ENCODE measurements around the gene SERPINA10.
"Not testable (repeated sequence)": the region's sequence is repeated elsewhere in the genome, so short reads cannot be mapped to it uniquely, and the experiment has no call there.

Gene SERPINA10

GRCh38 chr14:94313991-94314655 is 21.1 kb upstream of the SERPINA10 start:
- no peak for DNase-seq

GRCh38 chr14:94312481-94313246 is 19.6 kb upstream of the SERPINA10 start:
- DNase-seq: no peak

GRCh38 chr14:94310248-94310647 is 17.2 kb upstream of the SERPINA10 start:
- no peak for DNase-seq

GRCh38 chr14:94309721-94310120 is 16.7 kb upstream of the SERPINA10 start:
- DNase-seq: no peak

DNA sequence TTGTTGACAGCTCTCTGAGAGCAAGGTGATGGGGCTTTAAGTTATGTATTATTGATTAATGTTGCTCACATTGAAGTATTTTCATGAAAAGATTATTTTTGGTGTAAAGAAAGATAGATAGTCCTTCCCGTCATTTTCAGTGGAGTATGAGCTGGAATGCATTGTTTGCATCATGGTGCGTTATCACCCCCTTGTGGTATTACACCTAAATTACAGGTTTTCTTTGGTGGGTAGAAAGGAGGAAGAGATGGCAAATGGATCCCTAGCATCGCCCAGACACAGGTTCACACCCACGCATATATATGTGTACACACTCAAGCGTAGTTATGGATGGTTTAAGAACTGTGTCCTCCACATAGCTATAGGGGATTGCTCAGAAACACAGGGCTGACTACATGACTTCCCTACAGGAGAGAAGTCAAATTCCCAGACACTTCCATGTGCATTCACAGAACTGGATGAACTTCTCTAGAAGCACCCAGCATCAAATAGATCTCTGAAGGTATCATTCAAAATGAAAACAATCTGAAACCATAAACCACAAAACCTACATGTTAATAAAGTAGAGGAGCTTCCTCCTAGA is 14.4 kb upstream of the SERPINA10 start:
- peak in 1 of 2 experiments; percentile 29 for DNase-seq

DNA sequence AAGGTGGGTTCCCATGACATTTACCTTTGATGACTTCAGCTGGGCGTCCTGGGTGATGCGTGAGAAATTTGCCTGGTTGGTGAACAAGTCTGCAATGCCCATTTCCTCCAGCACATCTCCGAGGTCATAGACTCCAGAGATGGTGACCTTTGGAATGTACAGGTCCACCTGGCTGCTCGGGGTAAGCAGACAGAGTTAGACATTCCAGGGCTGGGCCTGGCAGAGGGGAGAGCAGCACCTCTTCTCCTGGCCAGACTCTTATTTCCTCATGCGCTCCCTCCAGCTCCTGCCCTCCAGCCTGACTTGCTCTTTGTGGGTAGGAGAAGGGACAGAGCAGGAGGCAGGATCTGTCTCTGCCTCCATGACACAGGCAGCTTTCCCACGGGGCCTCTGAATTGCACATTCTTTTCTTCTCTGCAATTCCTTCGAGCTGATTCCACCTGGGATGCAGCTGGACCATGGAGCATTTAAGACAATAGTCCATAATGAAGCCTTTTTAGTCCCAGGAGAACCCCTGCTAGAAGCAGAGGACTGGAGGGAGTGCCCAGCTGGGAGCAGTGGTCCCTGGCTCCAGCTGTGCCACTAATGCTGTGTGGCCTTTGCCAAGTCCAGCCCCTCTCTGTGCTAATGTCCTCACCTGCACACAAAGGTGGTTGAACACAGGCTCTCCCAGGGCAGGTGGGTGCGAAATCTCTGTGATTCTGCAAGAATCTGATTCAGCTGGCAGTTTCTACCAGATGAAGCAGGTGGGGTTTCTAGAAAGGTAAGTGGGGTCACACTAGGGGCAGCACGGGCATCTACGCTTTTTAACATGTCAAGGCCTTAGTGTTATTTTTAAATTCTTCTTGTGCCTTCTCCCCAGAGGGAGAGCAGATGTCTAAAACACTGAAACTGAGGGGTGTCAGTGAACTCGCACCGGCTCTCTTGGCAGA is 13.2 kb upstream of the SERPINA10 start:
- no peak for DNase-seq

- no peak for DNase-seq
These were observed 12.6 kb upstream of the SERPINA10 start for GRCh38 chr14:94305620-94306019.

DNA sequence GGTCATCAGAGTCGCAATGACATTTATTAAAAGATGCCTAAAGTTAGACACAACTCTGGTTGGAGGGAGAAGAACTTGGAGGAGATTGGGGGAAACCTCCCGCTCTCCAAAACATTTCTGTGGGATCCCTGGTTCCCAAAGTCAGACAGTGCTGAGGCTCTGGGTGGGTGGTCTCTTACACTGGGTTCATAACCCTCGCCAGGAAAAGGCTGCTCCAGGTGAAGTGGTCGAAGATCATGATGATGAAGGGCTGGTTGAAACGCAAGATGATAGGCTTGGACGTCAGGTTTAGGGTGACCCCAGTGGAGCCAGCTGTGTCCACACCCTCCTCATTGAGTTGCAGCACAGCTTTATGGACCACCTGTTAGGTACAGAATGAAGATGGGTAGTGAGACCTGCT is 11.2 kb upstream of the SERPINA10 start:
- no peak for DNase-seq

- DNase-seq: no peak
These were observed 10.0 kb upstream of the SERPINA10 start for GRCh38 chr14:94303111-94303510.

- DNase-seq: no peak
These were observed 5.1 kb upstream of the SERPINA10 start for GRCh38 chr14:94298130-94298529.

DNA sequence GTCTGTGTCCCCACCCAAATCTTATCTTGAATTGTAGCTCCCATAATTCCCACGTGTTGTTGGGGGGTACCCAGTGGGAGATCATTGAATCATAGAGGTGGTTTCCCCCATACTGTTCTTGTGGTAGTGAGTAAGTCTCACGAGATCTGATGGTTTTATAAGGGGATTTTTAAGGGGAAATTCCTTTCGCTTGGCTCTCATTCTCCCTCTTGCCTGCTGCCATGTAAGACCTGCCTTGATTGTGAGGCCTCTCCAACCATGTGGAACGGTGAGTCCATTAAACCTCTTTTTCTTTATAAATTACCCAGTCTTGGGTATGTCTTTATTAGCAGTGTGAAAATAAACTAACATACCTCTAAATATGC is 3.1 kb upstream of the SERPINA10 start:
- DNase-seq: not testable (repeated sequence)

DNA sequence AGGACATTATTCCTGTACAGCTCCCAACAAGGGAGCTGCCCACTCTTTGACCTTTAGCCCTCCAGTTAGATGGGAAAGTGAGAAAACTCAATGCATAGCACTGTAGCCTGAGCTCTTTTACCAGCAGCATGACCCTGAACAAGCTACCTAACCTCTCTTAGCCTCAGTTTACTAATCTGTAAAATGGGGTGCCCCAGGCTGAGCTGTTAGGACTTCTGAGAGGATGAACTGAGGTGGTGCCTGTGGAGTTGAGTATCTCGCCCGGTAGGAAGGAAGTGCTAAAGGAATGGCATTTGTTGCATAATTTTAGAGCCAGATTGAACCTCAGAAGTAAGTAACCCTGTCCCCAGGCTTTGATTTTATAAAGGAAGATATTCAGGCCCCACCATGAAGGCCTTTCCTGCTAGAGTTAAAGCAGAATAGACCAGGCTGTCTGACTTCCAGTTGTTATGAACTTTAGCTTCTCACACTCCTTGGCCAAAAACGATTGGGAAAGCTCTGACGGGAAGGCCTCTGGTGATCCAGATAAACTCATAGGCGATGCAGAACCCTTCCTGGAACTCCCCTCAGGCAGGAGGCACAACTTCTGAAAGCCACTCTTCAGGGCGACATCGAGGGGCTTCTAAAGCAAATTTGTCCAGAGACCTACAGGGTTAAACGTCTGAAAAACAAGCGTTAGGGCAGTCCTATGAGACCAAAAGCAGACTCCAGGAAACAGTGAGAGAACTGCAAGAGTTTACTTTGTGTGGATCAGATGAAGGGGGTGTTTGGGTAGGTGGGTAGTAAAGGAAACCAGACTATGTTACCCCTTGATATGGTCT is 2.5 kb upstream of the SERPINA10 start:
- DNase-seq: no peak

GRCh38 chr14:94293578-94293924 is 483 bp upstream of the SERPINA10 start:
- DNase-seq: no peak

DNA sequence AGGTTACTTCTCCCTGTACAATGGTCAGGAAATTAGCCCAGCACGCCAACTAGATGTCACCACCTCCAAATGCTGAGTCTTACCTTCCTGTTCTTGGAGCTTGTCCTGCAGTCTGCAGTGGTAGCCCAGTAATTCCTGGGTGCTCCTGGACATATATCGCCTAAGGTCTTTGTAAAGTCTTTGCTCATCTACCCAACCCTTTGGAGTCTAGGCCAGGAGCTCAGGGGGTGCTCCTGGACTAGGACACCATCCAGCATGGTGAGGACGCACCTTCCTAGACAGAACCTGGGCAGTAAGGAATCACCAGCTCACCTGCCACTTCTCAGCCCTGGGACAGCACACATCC is 569 bp downstream of the SERPINA10 start:
- no peak for DNase-seq

- DNase-seq: no peak
These were observed 1.1 kb downstream of the SERPINA10 start for GRCh38 chr14:94291906-94292525.

DNA sequence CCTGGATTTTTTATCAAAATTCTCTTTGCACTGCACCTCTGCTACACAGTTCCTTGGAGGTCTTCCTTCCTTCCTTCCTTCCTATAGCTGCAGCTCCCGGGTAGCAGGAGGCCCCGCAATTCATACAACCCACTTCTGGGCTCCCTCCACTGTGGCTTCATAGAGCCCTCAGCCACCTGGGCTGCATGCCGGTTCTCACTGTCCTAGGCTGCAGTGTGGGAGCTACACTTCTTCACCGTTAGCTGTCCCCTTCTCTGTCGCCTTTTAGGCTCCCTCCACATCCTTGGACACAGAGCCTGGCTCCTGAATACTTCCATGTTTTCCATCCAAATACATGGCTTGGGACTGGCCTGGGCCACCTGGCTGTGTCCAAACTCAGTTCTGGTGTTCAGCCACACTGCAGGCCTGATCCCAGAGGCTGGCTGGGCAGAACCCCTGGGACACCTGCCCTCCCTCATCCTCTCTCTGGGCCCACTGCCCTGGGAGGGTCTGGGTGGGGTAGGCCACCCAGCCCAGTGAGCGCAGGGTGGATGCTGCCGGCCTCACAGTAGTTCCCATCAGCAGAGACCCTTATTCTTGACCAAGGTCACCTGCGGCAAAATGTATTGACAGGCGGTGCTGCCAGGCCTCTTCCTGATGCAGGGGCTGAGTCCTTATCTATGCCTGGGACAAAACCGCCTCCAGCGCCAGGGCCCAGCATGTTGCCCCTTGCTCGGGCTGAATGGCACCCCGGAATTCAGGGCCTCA is 1.7 kb downstream of the SERPINA10 start:
- DNase-seq: no peak

DNA sequence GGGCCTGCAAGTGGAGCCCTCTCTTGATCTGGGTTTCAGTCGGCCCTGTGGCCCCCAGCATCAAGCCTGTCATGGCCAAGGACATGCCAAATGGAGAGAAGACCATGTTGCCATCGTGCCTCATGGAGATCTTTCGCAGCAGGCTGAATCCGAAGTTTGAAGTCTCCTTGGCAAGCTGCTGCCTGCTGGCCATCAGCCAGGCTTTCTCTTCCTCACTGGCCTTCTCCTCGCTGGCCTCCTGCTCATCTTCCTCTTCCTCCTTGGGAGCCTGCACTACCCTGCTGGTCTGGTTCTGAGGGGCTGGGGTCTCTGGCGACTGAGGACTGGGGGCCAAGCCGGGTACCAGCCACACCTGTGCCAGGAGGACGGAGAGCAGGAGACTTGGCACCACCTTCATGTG is 2.9 kb downstream of the SERPINA10 start:
- no peak for DNase-seq

- DNase-seq: no peak
These were observed 4.2 kb downstream of the SERPINA10 start for GRCh38 chr14:94288610-94289465.

DNA sequence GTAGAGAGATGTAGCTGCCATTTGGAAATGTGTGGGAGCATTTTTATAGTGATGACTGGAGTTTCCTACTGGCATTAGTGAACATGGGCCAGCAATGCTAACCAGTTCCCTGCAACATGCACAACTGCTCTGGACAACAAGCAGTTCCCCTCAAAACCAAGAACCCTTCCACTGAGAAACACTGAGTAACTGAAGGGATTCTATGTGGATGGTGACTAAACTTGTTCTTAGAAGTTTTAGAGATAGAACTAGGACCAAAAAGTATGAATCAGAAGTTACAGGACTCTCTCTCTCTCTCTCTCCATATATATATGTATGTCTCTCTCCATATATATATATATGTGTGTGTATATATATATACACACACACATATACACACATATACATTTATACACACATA is 7.9 kb downstream of the SERPINA10 start:
- no peak for DNase-seq

- no peak for DNase-seq
These were observed 8.8 kb downstream of the SERPINA10 start for GRCh38 chr14:94284221-94284620.

Data from NCI-H524 (cell line).